Peyer's patch (tissue), 4 donors: ENCODE data around the gene ASZ1.

Source experiments
- POLR2A ChIP-seq, 2 donors: fragments of 450-650 bp; IDR thresholded peaks; one replicate each; pipeline ENCODE4 v1.5.1; 2017; ENCODE audit warnings: antibody characterized with exemption in 2 of 2, mild to moderate bottlenecking in 2 of 2, moderate library complexity in 2 of 2
- TF ChIP-seq, protein P1 (sequence below), 6 experiments: fragments of 450-650 bp in 4 of 6; fragments of 200-600 bp in 2 of 6; sonication (generic) in 1 of 6; IDR thresholded peaks; one replicate each; pipeline ENCODE4 v1.5.1; 2017 to 2019; ENCODE audit warnings: antibody characterized with exemption in 6 of 6, mild to moderate bottlenecking in 3 of 6, moderate library complexity in 1 of 6

DNA sequence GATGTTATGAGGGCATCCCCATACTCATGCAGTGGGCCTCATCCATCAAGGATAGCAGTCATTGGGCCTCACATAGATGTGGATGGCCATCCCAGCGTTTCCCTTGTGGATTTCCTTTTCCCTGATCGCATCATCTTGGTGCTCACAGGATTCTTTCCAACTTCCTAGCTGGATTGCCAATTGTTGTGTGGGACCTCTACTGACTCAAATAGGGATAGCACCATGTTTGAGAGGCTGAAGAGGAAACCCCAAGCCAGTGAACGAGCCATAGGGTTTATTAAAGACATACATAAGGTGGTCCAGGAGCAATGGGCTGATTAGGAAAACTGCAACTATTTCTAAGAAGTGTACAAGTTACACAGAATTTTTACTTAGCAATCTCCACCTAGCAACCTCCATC lies 21.8 kb downstream of the ASZ1 start:
- TF ChIP-seq, protein P1, sequence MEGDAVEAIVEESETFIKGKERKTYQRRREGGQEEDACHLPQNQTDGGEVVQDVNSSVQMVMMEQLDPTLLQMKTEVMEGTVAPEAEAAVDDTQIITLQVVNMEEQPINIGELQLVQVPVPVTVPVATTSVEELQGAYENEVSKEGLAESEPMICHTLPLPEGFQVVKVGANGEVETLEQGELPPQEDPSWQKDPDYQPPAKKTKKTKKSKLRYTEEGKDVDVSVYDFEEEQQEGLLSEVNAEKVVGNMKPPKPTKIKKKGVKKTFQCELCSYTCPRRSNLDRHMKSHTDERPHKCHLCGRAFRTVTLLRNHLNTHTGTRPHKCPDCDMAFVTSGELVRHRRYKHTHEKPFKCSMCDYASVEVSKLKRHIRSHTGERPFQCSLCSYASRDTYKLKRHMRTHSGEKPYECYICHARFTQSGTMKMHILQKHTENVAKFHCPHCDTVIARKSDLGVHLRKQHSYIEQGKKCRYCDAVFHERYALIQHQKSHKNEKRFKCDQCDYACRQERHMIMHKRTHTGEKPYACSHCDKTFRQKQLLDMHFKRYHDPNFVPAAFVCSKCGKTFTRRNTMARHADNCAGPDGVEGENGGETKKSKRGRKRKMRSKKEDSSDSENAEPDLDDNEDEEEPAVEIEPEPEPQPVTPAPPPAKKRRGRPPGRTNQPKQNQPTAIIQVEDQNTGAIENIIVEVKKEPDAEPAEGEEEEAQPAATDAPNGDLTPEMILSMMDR (IDR thresholded peaks at IDR 0.05), result no peak
- no peak for TF ChIP-seq POLR2A (IDR thresholded peaks at IDR 0.05)
